GM19438 (cell line): Measurements from ENCODE around the gene FBL.
"Not testable (repeated sequence)": the region's sequence is repeated elsewhere in the genome, so short reads cannot be mapped to it uniquely, and the experiment has no call there.

ENCODE experiments used
- ATAC-seq: cut with Tn5 transposase; IDR thresholded peaks from one replicate; pipeline ENCODE4 v1.9.1; 2021; ENCODE audit warnings: low read depth; ENCODE audit not compliant: unreplicated experiment

Gene FBL

GRCh38 chr19:39877488-39877887 is 31.3 kb upstream of the FBL start:
- not testable (repeated sequence) for ATAC-seq

GRCh38 chr19:39876486-39876885 is 30.3 kb upstream of the FBL start:
- not testable (repeated sequence) for ATAC-seq

GRCh38 chr19:39875401-39875864 is 29.3 kb upstream of the FBL start:
- not testable (repeated sequence) for ATAC-seq

- ATAC-seq = no peak
These were observed 28.2 kb upstream of the FBL start for GRCh38 chr19:39874404-39874803.

GRCh38 chr19:39873385-39873784 is 27.2 kb upstream of the FBL start:
- ATAC-seq = no peak

GRCh38 chr19:39871886-39872866 is 26.0 kb upstream of the FBL start:
- no peak for ATAC-seq

GRCh38 chr19:39871362-39871761 is 25.2 kb upstream of the FBL start:
- no peak for ATAC-seq

GRCh38 chr19:39870171-39870971 is 24.2 kb upstream of the FBL start:
- no peak for ATAC-seq

- ATAC-seq = no peak
These were observed 21.8 kb upstream of the FBL start for GRCh38 chr19:39867952-39868351.

- no peak for ATAC-seq
These were observed 21.0 kb upstream of the FBL start for GRCh38 chr19:39867133-39867532.

GRCh38 chr19:39865953-39866352 is 19.8 kb upstream of the FBL start:
- ATAC-seq = no peak

GRCh38 chr19:39865186-39865585 is 19.0 kb upstream of the FBL start:
- no peak for ATAC-seq

GRCh38 chr19:39864118-39864517 is 17.9 kb upstream of the FBL start:
- ATAC-seq = no peak

GRCh38 chr19:39858541-39858940 is 12.4 kb upstream of the FBL start:
- no peak for ATAC-seq

GRCh38 chr19:39852882-39853281 is 6.7 kb upstream of the FBL start:
- ATAC-seq = no peak

- no peak for ATAC-seq
These were observed 4.7 kb upstream of the FBL start for GRCh38 chr19:39850892-39851291.

GRCh38 chr19:39848392-39848791 is 2.2 kb upstream of the FBL start:
- no peak for ATAC-seq

- no peak for ATAC-seq
These were observed 1.3 kb upstream of the FBL start for GRCh38 chr19:39847525-39847924.

GRCh38 chr19:39846678-39847486 is 703 bp upstream of the FBL start:
- ATAC-seq = no peak

- no peak for ATAC-seq
These were observed 621 bp downstream of the FBL start for GRCh38 chr19:39845584-39845932.

GRCh38 chr19:39845172-39845571 is 1.0 kb downstream of the FBL start:
- ATAC-seq = no peak
